Adrenal gland (tissue), 12 donors: Measurements from ENCODE around the gene BCAT1. TPM values are rescaled to one million over a fixed set of nuclear protein-coding genes. Genes with fewer than 3 reads are reported as not detected.

Experiments
- DNase-seq, 7 donors: peaks; one replicate each; pipeline ENCODE4 v3.0.0-alpha.2; 2019 to 2020
- H3K27ac ChIP-seq, 5 donors: fragments of 200-600 bp; sonication (generic) in 4 of 5; 1 replicate in 3 of 5; 2 replicates in 2 of 5; pipeline versions ENCODE4 v1.5.1 to v1.8.0; 2016 to 2020; ENCODE audit warnings: mild to moderate bottlenecking in 1 of 5
- H3K27me3 ChIP-seq: fragments of 200-600 bp; 2 replicates; pipeline ENCODE4 v1.8.0; 2021
- H3K36me3 ChIP-seq, 2 donors: fragments of 200-600 bp; replicated peaks in 1 of 2; 1 replicate in 1 of 2; 2 replicates in 1 of 2; pipeline versions ENCODE4 v1.5.1 to v1.8.0; 2018 to 2022
- H3K4me1 ChIP-seq, 2 donors: fragments of 200-600 bp; replicated peaks in 1 of 2; 1 replicate in 1 of 2; 2 replicates in 1 of 2; pipeline versions ENCODE4 v1.5.1 to v1.8.0; 2018 to 2021
- H3K4me3 ChIP-seq, 4 donors: fragments of 200-600 bp; sonication (generic) in 3 of 4; one replicate each; pipeline ENCODE4 v1.5.1; 2016 to 2018
- H3K9me3 ChIP-seq, 3 donors: fragments of 200-600 bp; sonication (generic) in 1 of 3; replicated peaks in 1 of 3; 1 replicate in 2 of 3; 2 replicates in 1 of 3; pipeline versions ENCODE4 v1.5.1 to v1.8.0; 2016 to 2021
- POLR2A ChIP-seq, 2 donors: fragments of 450-650 bp; IDR thresholded peaks; one replicate each; pipeline ENCODE4 v1.6.1; 2017; ENCODE audit warnings: antibody characterized with exemption in 2 of 2, mild to moderate bottlenecking in 2 of 2, moderate library complexity in 1 of 2
- WGBS, 4 donors: extraction: QIAGEN DNeasy Blood & Tissue Kit in 2 of 4; methylation state at CpG; one replicate each; pipeline versions ENCODE4 v1.1.5 to v1.1.7; 2013 to 2017; 5-methylcytosine and 5-hydroxymethylcytosine counted together
- intact Hi-C, 2 donors: fragments of 100-400 bp; cut with DNase I; formaldehyde crosslinking; loops; one replicate each; pipeline versions ENCODE4 v1.14.1 to v1.15.0; 2022 to 2023
- polyA plus RNA-seq, 3 donors: library from polyadenylated mRNA; stranded (reverse); fragments of 200-250 nt in 2 of 3; fragments of 350-450 nt in 1 of 3; fragmentation: Illumina TruSeq in 1 of 3; extraction: RNeasy Lipid Tissue Mini Kit (QIAGEN cat#74804) in 1 of 3; gene quantifications; one replicate each; pipeline ENCODE4 v1.2.3, GENCODE V29; 2013 to 2014
- total RNA-seq, 9 donors: library from RNA; depleted of rRNA in 4 of 9; stranded (reverse); fragments of >200 nt in 4 of 9; fragments of 120-200 nt in 1 of 9; fragmentation: NEBNext Ultra II Directional in 1 of 9; extraction: Animal tissue kit (Norgen Biotek cat#: 25700) in 1 of 9; gene quantifications; one replicate each; pipeline versions ENCODE4 v1.1.0 to v1.2.4, GENCODE V29; 2013 to 2023
- TF ChIP-seq, protein P1 (sequence below), 6 experiments: fragments of 450-650 bp in 4 of 6; fragments of 200-600 bp in 2 of 6; sonication (generic) in 1 of 6; IDR thresholded peaks; 1 replicate in 5 of 6; 2 replicates in 1 of 6; pipeline versions ENCODE4 v1.5.1 to v1.8.0; 2016 to 2021; ENCODE audit warnings: antibody characterized with exemption in 6 of 6, mild to moderate bottlenecking in 2 of 6, moderate library complexity in 1 of 6
- donor health status: healthy with polysubstance abuse.
- donor health status: Bipolar disorder and iron deficiency.
- donor health status: DM: yes; HTN: yes; CAD: no.
- donor health status: DM: no; HTN: no; CAD: no.
- donor health status: DM: no; HTN: no; CAD: no.
- donor health status: DM: yes; HTN: yes; CAD: no.

The BCAT1 gene
- total and polyA plus RNA-seq, 12 donors: 2.1 to 41.5 (median 20.1) TPM

DNA sequence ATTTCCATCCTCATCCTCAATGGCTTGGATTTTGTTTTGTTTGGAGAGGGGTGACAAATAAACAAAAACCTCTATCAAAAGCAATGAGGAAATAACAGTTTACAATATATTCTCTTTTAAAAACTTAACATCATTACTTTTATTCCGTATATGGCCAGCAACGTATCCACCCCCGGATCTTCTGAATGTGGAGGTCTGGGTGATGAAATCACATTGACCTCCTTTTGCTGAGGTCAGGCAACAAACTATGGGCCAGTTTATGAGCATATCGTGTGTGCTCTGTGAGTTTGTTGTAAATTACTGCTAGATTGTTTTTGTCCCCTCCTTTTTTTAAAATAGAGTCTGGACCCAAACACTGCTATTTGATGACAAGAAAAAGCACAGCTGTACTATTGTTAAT lies 178.1 kb downstream of the BCAT1 start:
- intact Hi-C loops: no loop called here
- H3K27ac ChIP-seq: no peak overlapping the region
- H3K36me3 ChIP-seq: no peaks in the 10 kb centered on the region
- no peaks in the 10 kb centered on the region for H3K9me3 ChIP-seq
- no peak for DNase-seq
- H3K4me3 ChIP-seq: no peak overlapping the region
- WGBS, 4 donors: 57 to 61% (median 58%) methylated on average over 4 of the region's 4 CpGs
- H3K4me1 ChIP-seq: no peaks in the 10 kb centered on the region
- TF ChIP-seq, protein P1, sequence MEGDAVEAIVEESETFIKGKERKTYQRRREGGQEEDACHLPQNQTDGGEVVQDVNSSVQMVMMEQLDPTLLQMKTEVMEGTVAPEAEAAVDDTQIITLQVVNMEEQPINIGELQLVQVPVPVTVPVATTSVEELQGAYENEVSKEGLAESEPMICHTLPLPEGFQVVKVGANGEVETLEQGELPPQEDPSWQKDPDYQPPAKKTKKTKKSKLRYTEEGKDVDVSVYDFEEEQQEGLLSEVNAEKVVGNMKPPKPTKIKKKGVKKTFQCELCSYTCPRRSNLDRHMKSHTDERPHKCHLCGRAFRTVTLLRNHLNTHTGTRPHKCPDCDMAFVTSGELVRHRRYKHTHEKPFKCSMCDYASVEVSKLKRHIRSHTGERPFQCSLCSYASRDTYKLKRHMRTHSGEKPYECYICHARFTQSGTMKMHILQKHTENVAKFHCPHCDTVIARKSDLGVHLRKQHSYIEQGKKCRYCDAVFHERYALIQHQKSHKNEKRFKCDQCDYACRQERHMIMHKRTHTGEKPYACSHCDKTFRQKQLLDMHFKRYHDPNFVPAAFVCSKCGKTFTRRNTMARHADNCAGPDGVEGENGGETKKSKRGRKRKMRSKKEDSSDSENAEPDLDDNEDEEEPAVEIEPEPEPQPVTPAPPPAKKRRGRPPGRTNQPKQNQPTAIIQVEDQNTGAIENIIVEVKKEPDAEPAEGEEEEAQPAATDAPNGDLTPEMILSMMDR (IDR thresholded peaks at IDR 0.05): no peak
- no peak for TF ChIP-seq POLR2A (IDR thresholded peaks at IDR 0.05)
- no peaks in the 10 kb centered on the region for H3K27me3 ChIP-seq

DNA sequence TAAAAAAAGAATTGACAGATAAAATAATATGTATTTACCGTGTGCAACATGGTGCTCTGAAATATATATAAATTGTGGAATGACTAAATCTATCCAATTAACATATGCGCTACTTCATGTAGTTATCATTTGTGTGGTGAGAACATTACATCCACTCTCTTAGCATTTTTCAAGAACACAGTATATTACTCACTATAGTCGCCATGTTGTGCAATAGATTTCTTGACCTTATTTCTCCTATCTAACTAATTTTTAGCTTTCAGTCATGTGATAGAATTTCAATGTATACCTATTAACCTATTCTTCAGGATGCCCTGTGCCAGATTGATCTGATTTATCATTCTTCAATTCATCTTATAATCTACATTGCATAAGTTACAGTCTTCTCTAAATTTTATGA lies 178.6 kb downstream of the BCAT1 start:
- Histone ChIP-seq H3K4me3 (no peak overlapping the region), H3K27ac (no peak overlapping the region), H3K36me3 (no peaks in the 10 kb centered on the region), H3K27me3 (no peaks in the 10 kb centered on the region), H3K9me3 (no peaks in the 10 kb centered on the region), H3K4me1 (no peaks in the 10 kb centered on the region)
- intact Hi-C loops: no loop called here
- DNase-seq: no peak
- TF ChIP-seq, protein P1 (IDR thresholded peaks at IDR 0.05): no peak
- TF ChIP-seq POLR2A (IDR thresholded peaks at IDR 0.05): no peak
- WGBS, 4 donors: 72 to 86% (median 83%) methylated on average over 3 of the region's 3 CpGs

DNA sequence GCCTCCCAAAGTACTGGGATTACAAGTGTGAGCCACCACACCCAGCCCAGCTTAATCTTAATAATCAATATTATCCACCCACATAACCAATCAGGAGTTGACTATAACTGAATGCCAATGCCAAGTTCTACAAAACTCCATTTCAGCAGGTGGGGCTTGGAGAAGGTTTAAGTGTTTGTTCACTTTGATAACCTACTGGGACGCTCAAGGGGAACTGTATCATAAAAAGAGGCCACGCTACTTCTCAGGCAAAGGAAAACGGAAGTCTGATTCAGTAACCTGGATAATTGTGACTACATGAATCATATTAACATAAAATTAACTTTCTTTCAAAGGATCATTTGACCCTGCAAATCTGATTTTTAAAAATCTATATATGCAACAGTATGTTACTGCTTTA lies 179.2 kb downstream of the BCAT1 start:
- Histone ChIP-seq H3K36me3 (no peaks in the 10 kb centered on the region), H3K4me1 (no peaks in the 10 kb centered on the region), H3K27ac (no peak overlapping the region), H3K27me3 (no peaks in the 10 kb centered on the region), H3K9me3 (no peaks in the 10 kb centered on the region), H3K4me3 (no peak overlapping the region)
- TF ChIP-seq, protein P1 (IDR thresholded peaks at IDR 0.05): no peak
- no peak for TF ChIP-seq POLR2A (IDR thresholded peaks at IDR 0.05)
- 85 to 93% (median 93%) methylated on average over 3 of the region's 3 CpGs for WGBS, 4 donors
- no peak for DNase-seq
- intact Hi-C loops: no loop called here

DNA sequence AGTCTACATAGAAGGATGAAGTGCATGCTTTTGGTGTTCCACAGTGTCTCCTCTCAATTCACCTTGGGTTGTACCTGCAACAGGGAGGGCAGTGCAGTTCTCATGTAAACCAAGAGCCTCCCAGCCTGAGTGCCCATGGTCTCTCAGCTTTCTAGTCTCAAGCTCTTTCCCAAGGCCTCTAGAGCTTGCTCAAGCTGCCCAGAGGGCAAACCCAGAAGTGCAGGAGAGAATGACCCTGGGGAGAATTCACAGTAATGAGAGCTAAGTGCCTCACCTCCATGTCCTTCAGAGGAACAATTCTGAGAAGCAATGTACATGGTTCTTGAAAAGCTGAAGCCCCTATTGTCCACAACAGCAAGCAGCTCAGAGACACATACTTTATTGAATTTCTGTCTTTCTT lies 180.5 kb downstream of the BCAT1 start:
- DNase-seq: no peak
- Histone ChIP-seq H3K4me1 (no peaks in the 10 kb centered on the region), H3K36me3 (no peaks in the 10 kb centered on the region), H3K27me3 (no peaks in the 10 kb centered on the region), H3K27ac (no peak overlapping the region), H3K4me3 (no peak overlapping the region), H3K9me3 (no peaks in the 10 kb centered on the region)
- intact Hi-C loops: no loop called here
- TF ChIP-seq POLR2A (IDR thresholded peaks at IDR 0.05): no peak
- TF ChIP-seq, protein P1 (IDR thresholded peaks at IDR 0.05): no peak
